Measurements from ENCODE around the gene GRM7. TPM values are rescaled to one million over a fixed set of nuclear protein-coding genes. Genes with fewer than 3 reads are reported as not detected.

The GRM7 gene
- total RNA-seq (2014; rRNA removed; shearing (Covaris generic)) = not detected in 2 replicates

DNA sequence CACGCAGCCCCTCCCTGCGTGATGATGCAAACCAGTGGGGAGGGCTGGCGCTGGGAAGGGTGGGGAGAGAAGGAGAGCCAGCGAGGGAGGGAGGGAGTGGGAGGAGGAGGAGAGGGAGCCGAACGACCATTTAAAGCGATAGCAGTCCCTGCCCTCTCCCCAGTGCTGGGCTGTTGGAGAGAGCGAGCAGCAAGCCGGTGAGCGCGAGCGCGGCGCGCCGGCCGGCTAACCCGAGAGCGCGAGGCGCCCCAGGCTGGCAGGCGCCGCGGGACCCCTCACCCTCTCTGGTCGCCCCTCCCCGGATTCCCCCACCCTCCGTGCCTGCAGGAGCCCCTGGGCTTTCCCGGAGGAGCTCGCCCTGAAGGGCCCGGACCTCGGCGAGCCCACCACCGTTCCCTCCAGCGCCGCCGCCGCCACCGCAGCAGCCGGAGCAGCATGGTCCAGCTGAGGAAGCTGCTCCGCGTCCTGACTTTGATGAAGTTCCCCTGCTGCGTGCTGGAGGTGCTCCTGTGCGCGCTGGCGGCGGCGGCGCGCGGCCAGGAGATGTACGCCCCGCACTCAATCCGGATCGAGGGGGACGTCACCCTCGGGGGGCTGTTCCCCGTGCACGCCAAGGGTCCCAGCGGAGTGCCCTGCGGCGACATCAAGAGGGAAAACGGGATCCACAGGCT, at the start of gene GRM7:
TSS of gene GRM7 (plus strand) at position 162 of the 671 bp plus-strand sequence.
- Histone ChIP-seq H3K36me3 (no peaks in the 10 kb centered on the region), H3K27ac (no peak within 1 kb of the TSS), H3K27me3 (replicated peaks) (no peaks in the 10 kb centered on the region), H3K4me1 (replicated peaks) (no peaks in the 10 kb centered on the region), H3K4me3 (no peak within 1 kb of the TSS), H3K9me3 (replicated peaks) (no peaks in the 10 kb centered on the region)
- DNase-seq (ENCODE audit: low read depth in 1 of 2, low spot score in 2 of 2) = no peak

DNA sequence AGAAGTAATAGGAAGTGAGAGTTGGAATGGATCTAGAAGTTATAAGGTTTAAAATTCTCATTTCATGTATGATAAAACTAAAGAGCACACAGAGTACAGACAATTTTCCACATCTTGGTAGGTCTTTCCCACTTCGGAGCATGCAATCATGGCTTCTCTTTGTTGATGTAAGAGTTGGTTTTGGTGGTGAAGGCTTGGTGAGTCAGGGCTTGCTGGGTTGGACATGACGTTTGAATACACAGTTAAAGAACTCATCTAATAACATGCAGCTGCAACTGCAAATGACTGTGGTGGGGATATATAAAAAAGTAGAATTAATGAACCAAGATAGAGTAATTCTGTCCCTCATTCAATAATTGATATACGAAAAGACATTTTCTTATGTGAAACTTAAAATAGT, 39.5 kb upstream of the GRM7 start:
- Histone ChIP-seq H3K27me3 (replicated peaks) (no peaks in the 10 kb centered on the region), H3K36me3 (no peaks in the 10 kb centered on the region), H3K4me3 (no peak overlapping the region), H3K27ac (no peak overlapping the region), H3K9me3 (replicated peaks) (no peaks in the 10 kb centered on the region; the same call in 1 of the 2 replicates), H3K4me1 (replicated peaks) (no peaks in the 10 kb centered on the region)
- no peak for DNase-seq (ENCODE audit: low read depth in 1 of 2, low spot score in 2 of 2)

DNA sequence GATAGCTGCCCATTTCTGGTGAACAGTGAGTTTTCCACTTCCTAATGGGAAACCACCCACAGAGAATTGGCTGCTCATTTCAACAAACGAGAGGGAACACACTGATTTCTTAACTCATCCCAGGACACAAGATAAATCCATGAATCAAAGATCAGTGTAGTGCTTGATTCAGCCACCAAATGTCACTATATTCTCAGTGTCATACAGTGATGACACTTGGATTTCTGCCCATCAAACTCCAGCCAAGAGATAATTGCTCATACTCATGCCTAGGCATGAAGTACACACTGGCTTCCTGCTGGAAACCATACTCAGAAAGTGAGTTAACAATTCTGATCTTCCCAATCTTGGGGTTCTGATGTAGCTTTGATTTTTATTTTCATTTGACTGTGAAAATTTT, 35.4 kb upstream of the GRM7 start:
- no peak overlapping the region for H3K4me3 ChIP-seq
- no peaks in the 10 kb centered on the region for H3K4me1 ChIP-seq (replicated peaks)
- H3K9me3 ChIP-seq (replicated peaks) = no peaks in the 10 kb centered on the region; the same call in 1 of the 2 replicates
- no peaks in the 10 kb centered on the region for H3K27me3 ChIP-seq (replicated peaks)
- no peak overlapping the region for H3K27ac ChIP-seq
- no peak for DNase-seq (ENCODE audit: low read depth in 1 of 2, low spot score in 2 of 2)
- H3K36me3 ChIP-seq = no peaks in the 10 kb centered on the region

DNA sequence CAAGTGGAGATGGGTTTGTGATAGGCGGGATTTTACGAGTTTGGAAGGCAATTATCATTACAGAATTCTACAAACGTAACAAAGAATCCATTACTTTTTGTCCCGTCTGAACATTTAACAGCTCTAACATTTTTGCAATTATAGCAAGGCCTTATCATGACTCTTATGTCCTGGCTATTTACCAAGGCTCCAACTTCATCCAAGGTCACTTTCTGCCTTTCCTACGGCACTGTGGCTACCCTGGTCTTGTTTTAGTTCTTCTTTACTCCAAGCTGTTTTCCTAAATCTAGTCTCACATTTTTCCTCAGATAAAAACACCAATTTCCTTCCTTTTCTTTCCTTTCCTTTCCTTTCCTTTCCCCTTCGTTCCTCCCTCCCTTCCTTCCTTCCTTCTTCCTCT, 33.5 kb upstream of the GRM7 start:
- H3K27me3 ChIP-seq (replicated peaks) = no peaks in the 10 kb centered on the region
- DNase-seq (ENCODE audit: low read depth in 1 of 2, low spot score in 2 of 2) = no peak
- no peaks in the 10 kb centered on the region for H3K4me1 ChIP-seq (replicated peaks)
- H3K27ac ChIP-seq = no peak overlapping the region
- no peak overlapping the region for H3K4me3 ChIP-seq
- no peaks in the 10 kb centered on the region for H3K36me3 ChIP-seq
- H3K9me3 ChIP-seq (replicated peaks) = no peaks in the 10 kb centered on the region; the same call in 1 of the 2 replicates

DNA sequence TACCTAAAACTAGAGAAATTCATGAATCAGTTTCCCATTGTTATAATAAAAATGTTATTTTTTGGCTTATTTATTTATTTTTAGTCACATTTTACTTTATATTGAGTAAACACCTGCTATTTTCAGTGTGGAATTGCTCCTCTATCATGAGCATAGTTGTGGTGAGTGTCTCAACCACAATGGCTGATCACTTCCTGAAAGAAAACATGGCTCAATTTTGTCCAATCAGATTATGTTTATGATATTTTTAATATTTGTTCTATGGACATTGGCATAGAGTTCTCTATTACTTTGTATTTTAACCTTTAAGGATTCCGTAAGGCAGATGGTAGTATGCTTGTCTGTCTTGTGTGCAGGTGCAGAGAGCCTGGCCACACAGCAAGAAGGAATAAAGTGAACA, 16.2 kb upstream of the GRM7 start:
- DNase-seq (ENCODE audit: low read depth in 1 of 2, low spot score in 2 of 2) = no peak
- H3K4me1 ChIP-seq (replicated peaks) = no peaks in the 10 kb centered on the region
- no peaks in the 10 kb centered on the region for H3K27me3 ChIP-seq (replicated peaks)

DNA sequence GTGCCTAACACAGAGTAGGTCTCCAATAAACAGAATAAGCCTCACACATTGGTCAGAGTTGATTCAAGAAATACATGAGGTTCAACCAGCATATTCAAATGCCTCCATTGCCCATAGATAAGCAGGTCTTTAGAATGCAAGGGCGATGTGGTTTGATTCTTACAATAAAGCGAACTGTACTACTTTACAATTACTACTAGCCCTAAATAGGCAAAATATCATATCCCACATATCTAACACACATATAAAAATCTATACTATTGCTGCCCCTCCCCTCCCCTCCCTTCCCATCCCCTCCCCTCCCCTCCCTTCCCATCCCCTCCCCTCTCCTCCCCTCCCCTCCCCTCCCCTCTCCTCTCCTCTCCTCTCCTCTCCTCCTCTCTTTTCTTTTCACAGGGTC, 6.7 kb upstream of the GRM7 start:
- H3K27me3 ChIP-seq (replicated peaks) = no peaks in the 10 kb centered on the region
- no peak for DNase-seq (ENCODE audit: low read depth in 1 of 2, low spot score in 2 of 2)
- H3K9me3 ChIP-seq (replicated peaks) = no peaks in the 10 kb centered on the region
- no peak overlapping the region for H3K4me3 ChIP-seq
- H3K4me1 ChIP-seq (replicated peaks) = no peaks in the 10 kb centered on the region
- H3K27ac ChIP-seq = no peak overlapping the region
- H3K36me3 ChIP-seq = no peaks in the 10 kb centered on the region

More for the DNA sequence above, 16.2 kb upstream of the GRM7 start:
- no peak overlapping the region for H3K27ac ChIP-seq
- H3K36me3 ChIP-seq = no peaks in the 10 kb centered on the region
- no peaks in the 10 kb centered on the region for H3K9me3 ChIP-seq (replicated peaks)
- no peak overlapping the region for H3K4me3 ChIP-seq

DNA sequence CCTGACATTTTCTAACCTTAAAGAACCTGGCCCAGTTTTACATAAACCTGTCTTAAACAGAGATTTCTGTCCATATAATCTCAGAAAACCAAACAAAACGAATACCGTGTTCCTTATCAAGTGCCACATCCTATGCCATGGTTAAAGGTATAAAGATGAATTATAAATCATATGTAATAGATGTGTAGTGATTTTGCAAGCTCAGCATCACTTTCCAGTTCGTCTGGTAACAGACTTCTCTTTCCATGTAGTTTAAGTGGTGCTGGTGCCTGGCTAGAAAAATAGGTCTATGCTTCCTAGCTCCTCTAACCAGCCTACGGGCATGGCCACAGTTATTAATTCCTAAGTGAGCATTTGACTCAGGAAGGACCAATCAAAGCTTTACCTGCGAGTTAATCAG, 3.4 kb upstream of the GRM7 start:
- H3K4me1 ChIP-seq (replicated peaks) = no peaks in the 10 kb centered on the region
- H3K27me3 ChIP-seq (replicated peaks) = no peaks in the 10 kb centered on the region
- no peak overlapping the region for H3K27ac ChIP-seq
- H3K4me3 ChIP-seq = no peak overlapping the region
- H3K9me3 ChIP-seq (replicated peaks) = no peaks in the 10 kb centered on the region
- DNase-seq (ENCODE audit: low read depth in 1 of 2, low spot score in 2 of 2) = no peak
- no peaks in the 10 kb centered on the region for H3K36me3 ChIP-seq

DNA sequence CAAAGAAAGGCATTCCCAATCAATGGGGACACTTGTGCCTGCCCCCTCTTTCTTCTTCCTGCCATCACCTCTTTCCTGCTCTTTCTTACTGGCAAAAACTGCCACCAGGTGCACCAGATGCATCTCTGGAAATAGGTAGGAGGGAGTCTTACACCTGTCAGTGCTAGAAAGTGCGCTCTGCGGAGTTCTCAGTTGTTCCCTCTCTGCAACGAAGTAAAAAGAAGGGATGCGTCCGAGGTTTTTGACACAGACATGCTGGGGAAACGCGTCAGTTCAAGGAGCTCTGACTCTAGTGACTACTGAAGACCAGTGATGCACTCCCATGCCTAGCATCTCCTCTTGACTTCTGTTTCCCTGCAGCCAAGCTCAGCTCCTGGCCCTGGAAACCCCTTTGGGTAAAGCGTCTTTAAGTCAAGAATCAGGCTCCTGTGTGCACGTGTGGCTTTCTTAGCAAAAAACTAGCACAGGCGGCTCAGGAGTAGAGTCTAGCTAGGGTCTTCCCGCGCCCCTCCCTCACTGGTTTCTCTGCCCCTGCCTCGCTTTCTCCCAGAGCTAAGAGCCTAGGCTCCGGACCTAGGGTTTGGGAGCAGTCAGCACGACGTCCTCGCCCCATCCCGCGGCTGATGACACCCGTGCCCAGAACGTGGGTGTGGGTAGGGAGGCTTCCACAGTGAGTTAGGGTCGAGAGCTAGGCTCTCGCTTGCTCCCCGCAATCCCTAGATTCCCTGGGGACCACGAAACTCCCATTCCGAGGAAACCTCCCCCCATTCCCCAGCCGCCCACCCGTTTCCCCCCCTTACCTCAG, 564 bp upstream of the GRM7 start:
- no peaks in the 10 kb centered on the region for H3K36me3 ChIP-seq
- H3K9me3 ChIP-seq (replicated peaks) = no peaks in the 10 kb centered on the region
- H3K4me3 ChIP-seq = no peak overlapping the region
- H3K27ac ChIP-seq = no peak overlapping the region
- no peak for DNase-seq (ENCODE audit: low read depth in 1 of 2, low spot score in 2 of 2)
- no peaks in the 10 kb centered on the region for H3K4me1 ChIP-seq (replicated peaks)
- no peaks in the 10 kb centered on the region for H3K27me3 ChIP-seq (replicated peaks)

DNA sequence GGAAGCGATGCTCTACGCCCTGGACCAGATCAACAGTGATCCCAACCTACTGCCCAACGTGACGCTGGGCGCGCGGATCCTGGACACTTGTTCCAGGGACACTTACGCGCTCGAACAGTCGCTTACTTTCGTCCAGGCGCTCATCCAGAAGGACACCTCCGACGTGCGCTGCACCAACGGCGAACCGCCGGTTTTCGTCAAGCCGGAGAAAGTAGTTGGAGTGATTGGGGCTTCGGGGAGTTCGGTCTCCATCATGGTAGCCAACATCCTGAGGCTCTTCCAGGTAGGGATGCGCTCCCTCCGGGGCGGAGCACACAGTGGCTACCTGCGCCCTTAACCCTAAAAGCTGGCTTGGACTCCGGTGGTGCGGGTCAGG, 698 bp downstream of the GRM7 start:
- no peak for DNase-seq (ENCODE audit: low read depth in 1 of 2, low spot score in 2 of 2)
- Histone ChIP-seq H3K27me3 (replicated peaks) (no peaks in the 10 kb centered on the region), H3K4me1 (replicated peaks) (no peaks in the 10 kb centered on the region), H3K9me3 (replicated peaks) (no peaks in the 10 kb centered on the region), H3K36me3 (no peaks in the 10 kb centered on the region), H3K27ac (no peak overlapping the region), H3K4me3 (no peak overlapping the region)

DNA sequence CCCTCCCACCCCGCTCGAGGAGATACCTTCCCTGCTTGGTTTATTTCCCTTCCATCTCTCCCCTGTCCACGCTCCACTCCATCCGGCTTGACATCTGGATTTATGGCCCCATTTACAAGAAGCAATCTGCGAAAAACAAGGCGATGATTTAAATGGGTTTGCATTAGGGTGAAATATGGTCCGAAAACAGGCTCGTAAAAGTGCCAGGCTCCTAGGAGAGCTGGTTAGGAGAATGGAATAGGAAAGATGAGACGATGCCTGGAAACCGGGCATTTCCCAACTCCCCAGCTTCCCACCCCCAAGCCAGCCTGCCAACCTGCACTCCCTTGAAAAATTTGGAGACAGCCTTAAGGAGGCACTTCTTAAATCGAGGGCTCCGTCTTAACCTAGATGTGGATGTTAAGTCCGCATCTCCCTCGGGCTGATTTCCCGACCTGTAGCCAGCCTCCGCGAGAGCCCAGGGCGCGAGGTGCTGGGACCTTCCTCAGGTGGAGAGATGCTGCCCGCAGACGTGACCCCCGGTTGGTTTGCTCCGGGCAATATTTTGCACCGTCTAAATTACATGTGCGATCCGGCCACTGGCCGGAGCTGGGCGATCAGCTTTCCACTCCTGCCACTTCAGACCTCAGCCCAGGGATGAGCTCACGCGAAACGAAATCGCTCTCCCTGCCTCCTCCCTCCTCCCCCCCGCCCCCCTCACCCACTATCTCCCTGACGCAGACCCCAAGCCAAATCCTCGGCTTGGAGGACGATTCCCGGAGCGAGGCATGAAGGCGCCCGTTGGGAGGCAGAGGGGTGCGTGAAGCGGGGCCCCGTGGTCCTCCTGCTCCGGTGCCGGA, 1.3 kb downstream of the GRM7 start:
- no peaks in the 10 kb centered on the region for H3K9me3 ChIP-seq (replicated peaks)
- H3K27me3 ChIP-seq (replicated peaks) = no peaks in the 10 kb centered on the region
- H3K27ac ChIP-seq = no peak overlapping the region
- H3K36me3 ChIP-seq = no peaks in the 10 kb centered on the region
- H3K4me1 ChIP-seq (replicated peaks) = no peaks in the 10 kb centered on the region
- H3K4me3 ChIP-seq = no peak overlapping the region
- no peak for DNase-seq (ENCODE audit: low read depth in 1 of 2, low spot score in 2 of 2)

DNA sequence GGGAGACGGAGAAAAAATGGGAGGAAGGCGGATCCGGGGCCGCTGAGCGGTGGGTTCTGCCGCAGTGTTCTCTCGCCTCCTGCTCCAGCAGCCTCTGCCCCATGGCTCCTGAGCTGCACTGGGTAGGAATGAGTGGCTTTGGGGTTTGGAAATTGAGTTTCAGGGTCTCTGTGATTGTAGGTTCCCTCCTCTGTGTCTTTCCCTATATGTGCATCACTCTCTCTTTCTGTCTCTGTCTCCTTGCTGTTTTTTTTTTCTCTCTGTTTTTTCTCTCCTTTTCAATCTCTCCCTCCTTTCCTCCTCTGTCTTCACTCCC, 1.9 kb downstream of the GRM7 start:
- Histone ChIP-seq H3K9me3 (replicated peaks) (no peaks in the 10 kb centered on the region), H3K36me3 (no peaks in the 10 kb centered on the region), H3K4me3 (no peak overlapping the region), H3K27me3 (replicated peaks) (no peaks in the 10 kb centered on the region), H3K27ac (no peak overlapping the region), H3K4me1 (replicated peaks) (no peaks in the 10 kb centered on the region)
- no peak for DNase-seq (ENCODE audit: low read depth in 1 of 2, low spot score in 2 of 2)

DNA sequence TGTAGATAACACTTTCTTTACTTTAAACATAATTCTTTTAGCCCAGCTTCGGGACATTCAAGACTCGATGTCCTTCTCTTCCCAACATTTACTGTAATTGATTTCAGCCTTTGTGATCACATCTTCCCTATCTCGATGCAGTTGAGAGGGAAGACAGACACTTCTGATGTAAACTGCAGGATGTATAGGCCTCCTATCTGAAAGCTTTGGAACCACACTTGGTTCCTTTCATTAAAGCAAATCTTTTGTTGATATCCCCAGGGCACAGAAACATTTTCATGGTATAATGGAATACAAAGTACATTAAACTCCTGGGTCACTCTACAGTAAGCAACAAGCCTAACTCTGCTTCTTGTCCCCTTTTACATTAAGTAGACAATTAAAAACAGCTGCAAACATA, 6.4 kb downstream of the GRM7 start:
- no peak for DNase-seq (ENCODE audit: low read depth in 1 of 2, low spot score in 2 of 2)
- Histone ChIP-seq H3K4me1 (replicated peaks) (no peaks in the 10 kb centered on the region), H3K36me3 (no peaks in the 10 kb centered on the region), H3K4me3 (no peak overlapping the region), H3K27me3 (replicated peaks) (no peaks in the 10 kb centered on the region), H3K27ac (no peak overlapping the region), H3K9me3 (replicated peaks) (no peaks in the 10 kb centered on the region)

DNA sequence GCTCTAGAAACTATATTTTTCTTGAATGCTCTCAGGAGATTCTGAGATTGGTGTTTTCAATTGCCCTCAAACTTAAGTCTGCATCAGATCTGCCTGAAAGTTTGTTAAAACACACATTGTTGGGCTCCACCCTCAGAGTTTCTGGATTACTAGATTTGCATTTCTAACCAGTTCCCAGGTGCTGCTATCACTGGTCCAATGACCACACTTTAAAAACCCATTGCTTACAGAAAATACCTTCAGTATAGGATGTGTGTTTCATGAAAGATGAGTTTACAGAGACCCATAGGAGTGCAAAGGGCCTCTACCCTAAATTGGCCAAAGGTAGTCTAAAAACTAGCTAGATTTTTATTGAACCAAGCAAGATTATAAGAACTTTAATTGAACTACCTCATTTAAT, 17.8 kb downstream of the GRM7 start:
- no peak for DNase-seq (ENCODE audit: low read depth in 1 of 2, low spot score in 2 of 2)
- Histone ChIP-seq H3K4me3 (no peak overlapping the region), H3K9me3 (replicated peaks) (no peaks in the 10 kb centered on the region), H3K36me3 (no peaks in the 10 kb centered on the region), H3K27ac (no peak overlapping the region), H3K4me1 (replicated peaks) (no peaks in the 10 kb centered on the region), H3K27me3 (replicated peaks) (no peaks in the 10 kb centered on the region)

DNA sequence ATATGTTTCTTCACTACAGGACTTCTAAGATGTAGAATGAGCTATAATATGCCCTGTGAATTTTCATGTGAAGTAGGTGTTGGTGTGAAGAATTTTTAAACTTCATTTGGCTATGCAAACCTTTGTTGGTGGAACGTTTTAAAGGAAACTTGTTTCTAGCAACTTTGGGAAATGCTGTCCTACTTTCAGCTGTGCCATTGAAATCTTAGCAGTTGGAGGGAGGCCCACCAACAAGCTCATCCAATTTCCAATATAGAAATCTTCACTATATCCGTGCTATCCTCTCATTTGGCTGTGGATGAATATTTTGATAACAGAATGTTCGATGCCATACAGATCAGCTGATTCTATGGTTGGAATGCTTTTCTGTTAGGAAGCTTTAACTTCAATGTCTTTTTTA, 51.3 kb downstream of the GRM7 start:
- Histone ChIP-seq H3K27me3 (replicated peaks) (no peaks in the 10 kb centered on the region), H3K36me3 (no peaks in the 10 kb centered on the region), H3K9me3 (replicated peaks) (no peaks in the 10 kb centered on the region), H3K4me1 (replicated peaks) (no peaks in the 10 kb centered on the region), H3K4me3 (no peak overlapping the region), H3K27ac (no peak overlapping the region)
- DNase-seq (ENCODE audit: low read depth in 1 of 2, low spot score in 2 of 2) = no peak

All from SJSA1 (cell line).